ENCODE data around the gene CDKN2B-AS1. TPM values are rescaled to one million over a fixed set of nuclear protein-coding genes. Genes with fewer than 3 reads are reported as not detected.

CDKN2B-AS1 gene
- total and polyA plus RNA-seq, 2 donors from 2014 or later = 0.82 TPM; not detected in 1

DNA sequence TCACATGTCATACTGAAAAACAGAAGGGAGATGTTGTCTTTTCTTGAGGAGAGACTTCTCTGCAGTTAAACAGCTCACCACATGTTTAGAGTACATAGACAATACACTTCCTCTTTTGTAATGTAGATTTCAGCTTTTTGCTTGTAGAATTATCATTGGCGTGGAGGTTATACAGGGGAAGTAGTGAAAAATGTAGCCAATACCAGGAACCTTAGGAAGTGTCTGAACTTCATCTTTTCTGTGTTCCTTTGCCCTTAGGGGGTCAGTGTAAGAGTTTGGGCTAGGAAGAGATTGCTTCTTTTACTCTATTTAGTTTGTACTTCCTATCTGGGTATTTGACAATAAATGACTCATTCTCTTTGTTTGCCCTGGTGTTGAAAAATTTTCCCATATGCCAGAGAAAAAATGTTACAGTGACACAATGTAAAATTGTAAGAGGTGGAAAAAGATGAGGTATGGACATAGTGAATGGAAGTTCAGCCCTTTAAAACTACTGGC is 35.6 kb downstream of the CDKN2B-AS1 start:
- Histone ChIP-seq H3K9ac (ENCODE audit: low read length in 3 of 3) (no peak overlapping the region), H3K4me3 (ENCODE audit: low read length in 3 of 3) (no peak overlapping the region), H3K27ac (ENCODE audit: low read depth in 2 of 2, low read length in 2 of 2) (no peak overlapping the region), H3K27me3 (ENCODE audit: control insufficient read depth, insufficient read depth, low read length) (no peaks in the 10 kb centered on the region), H3K36me3 (ENCODE audit: control insufficient read depth in 2 of 3, insufficient read depth in 3 of 3, low read length in 3 of 3) (no peaks in the 10 kb centered on the region), H3K9me3 (ENCODE audit: control insufficient read depth in 2 of 3, insufficient read depth in 1 of 3, low read length in 3 of 3) (no peaks in the 10 kb centered on the region), H3K4me1 (ENCODE audit: control insufficient read depth in 2 of 3, insufficient read depth in 2 of 3, low read depth in 1 of 3, low read length in 3 of 3) (no peaks in the 10 kb centered on the region)
- intact Hi-C loops (cut with DNase I) = no loop called here
- TF ChIP-seq, protein P1, sequence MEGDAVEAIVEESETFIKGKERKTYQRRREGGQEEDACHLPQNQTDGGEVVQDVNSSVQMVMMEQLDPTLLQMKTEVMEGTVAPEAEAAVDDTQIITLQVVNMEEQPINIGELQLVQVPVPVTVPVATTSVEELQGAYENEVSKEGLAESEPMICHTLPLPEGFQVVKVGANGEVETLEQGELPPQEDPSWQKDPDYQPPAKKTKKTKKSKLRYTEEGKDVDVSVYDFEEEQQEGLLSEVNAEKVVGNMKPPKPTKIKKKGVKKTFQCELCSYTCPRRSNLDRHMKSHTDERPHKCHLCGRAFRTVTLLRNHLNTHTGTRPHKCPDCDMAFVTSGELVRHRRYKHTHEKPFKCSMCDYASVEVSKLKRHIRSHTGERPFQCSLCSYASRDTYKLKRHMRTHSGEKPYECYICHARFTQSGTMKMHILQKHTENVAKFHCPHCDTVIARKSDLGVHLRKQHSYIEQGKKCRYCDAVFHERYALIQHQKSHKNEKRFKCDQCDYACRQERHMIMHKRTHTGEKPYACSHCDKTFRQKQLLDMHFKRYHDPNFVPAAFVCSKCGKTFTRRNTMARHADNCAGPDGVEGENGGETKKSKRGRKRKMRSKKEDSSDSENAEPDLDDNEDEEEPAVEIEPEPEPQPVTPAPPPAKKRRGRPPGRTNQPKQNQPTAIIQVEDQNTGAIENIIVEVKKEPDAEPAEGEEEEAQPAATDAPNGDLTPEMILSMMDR (IDR thresholded peaks at IDR 0.05; ENCODE audit: borderline replicate concordance, extremely low read depth, insufficient read depth) = no peak
- FAIRE-seq (no peak), DNase-seq (no peak)

DNA sequence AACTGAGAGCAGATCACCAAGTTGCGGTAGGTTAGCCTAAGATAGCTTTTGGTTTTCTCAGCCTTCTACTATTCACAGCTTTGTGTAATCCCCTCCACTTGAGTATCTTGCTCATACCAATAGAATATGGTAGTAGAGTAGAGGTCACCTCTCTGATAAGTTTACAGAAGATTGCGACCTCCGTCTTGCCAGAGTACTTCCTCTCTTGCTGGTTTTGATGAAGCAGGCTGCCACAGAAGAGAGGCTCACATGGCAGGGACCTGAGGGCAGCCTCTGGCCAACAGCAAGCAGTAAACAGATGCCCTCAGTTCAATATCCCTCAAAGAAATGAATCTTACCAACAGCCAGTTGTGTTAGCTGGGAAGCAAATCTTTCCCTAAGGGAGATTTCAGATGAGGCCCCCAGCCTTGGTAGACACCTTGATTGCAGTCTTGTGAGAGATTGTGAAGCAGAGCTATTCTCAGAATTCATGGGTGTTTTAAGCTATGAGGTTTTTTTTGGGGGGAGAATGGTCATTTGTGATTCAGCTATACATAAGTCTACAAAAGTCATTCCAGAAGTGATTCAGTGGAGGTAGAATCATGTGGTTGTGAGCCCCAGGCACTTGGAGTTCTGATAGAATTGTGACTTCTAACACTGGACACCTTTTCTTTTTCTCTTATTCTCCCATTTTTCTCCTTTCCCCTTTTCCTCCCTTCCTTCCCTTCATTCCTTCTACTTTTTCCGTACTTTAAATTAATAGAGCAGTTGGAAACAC is 37.2 kb downstream of the CDKN2B-AS1 start:
- Histone ChIP-seq H3K36me3 (ENCODE audit: control insufficient read depth in 2 of 3, insufficient read depth in 3 of 3, low read length in 3 of 3) (no peaks in the 10 kb centered on the region), H3K9me3 (ENCODE audit: control insufficient read depth in 2 of 3, insufficient read depth in 1 of 3, low read length in 3 of 3) (no peaks in the 10 kb centered on the region), H3K4me1 (ENCODE audit: control insufficient read depth in 2 of 3, insufficient read depth in 2 of 3, low read depth in 1 of 3, low read length in 3 of 3) (no peaks in the 10 kb centered on the region), H3K27ac (ENCODE audit: low read depth in 2 of 2, low read length in 2 of 2) (no peak overlapping the region), H3K9ac (ENCODE audit: low read length in 3 of 3) (no peak overlapping the region), H3K27me3 (ENCODE audit: control insufficient read depth, insufficient read depth, low read length) (no peaks in the 10 kb centered on the region), H3K4me3 (ENCODE audit: low read length in 3 of 3) (no peak overlapping the region)
- intact Hi-C loops (cut with DNase I) = no loop called here
- no peak for FAIRE-seq
- TF ChIP-seq, protein P1 (IDR thresholded peaks at IDR 0.05; ENCODE audit: borderline replicate concordance, extremely low read depth, insufficient read depth) = no peak
- DNase-seq = no peak

DNA sequence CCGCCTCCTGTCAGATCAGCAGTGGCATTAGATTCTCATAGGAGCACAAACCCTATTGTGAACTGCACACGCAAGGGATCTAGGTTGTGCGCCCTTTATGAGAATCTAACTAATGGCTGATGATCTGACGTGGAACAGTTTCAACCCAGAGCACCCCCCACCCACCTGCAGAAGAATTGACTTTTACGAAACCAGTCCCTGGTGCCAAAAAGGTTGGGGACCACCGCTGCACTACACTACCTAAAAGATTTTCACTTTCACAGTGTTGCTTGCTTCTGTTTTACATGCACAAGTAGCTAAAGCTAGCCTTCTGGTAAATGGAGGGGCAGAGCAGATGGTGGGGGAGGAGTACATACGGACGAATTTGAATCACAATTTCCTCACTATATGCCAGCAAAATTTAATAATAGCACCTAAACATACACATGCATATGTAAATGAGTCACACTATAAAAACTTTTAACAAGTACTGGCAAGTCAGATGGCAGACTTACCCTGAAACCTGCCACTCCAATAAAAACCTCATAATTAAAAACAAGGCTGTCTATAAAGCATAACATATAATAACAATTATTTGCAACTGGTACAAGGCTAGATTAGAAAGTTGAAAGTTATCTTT is 38.5 kb downstream of the CDKN2B-AS1 start:
- H3K9ac ChIP-seq (ENCODE audit: low read length in 3 of 3) = no peak overlapping the region
- H3K4me1 ChIP-seq (ENCODE audit: control insufficient read depth in 2 of 3, insufficient read depth in 2 of 3, low read depth in 1 of 3, low read length in 3 of 3) = no peaks in the 10 kb centered on the region
- no peaks in the 10 kb centered on the region for H3K9me3 ChIP-seq (ENCODE audit: control insufficient read depth in 2 of 3, insufficient read depth in 1 of 3, low read length in 3 of 3)
- FAIRE-seq = no peak
- no peak overlapping the region for H3K27ac ChIP-seq (ENCODE audit: low read depth in 2 of 2, low read length in 2 of 2)
- DNase-seq = no peak
- H3K36me3 ChIP-seq (ENCODE audit: control insufficient read depth in 2 of 3, insufficient read depth in 3 of 3, low read length in 3 of 3) = no peaks in the 10 kb centered on the region
- H3K27me3 ChIP-seq (ENCODE audit: control insufficient read depth, insufficient read depth, low read length) = no peaks in the 10 kb centered on the region
- intact Hi-C loops (cut with DNase I) = no loop called here
- H3K4me3 ChIP-seq (ENCODE audit: low read length in 3 of 3) = no peak overlapping the region
- TF ChIP-seq, protein P1 (IDR thresholded peaks at IDR 0.05; ENCODE audit: borderline replicate concordance, extremely low read depth, insufficient read depth) = no peak

Measured in kidney (tissue), 14 donors.